HUES48 (cell line): ENCODE data around the gene HAUS7.

Experiments
- H3K27ac ChIP-seq: one replicate; pipeline ENCODE4 v1.7.0; 2013; ENCODE audit warnings: low read depth, low read length, inconsistent platforms
- H3K27me3 ChIP-seq: 2 replicates; pipeline ENCODE4 v1.6.1; 2013; ENCODE audit warnings: mild to moderate bottlenecking, low read length; ENCODE audit not compliant: control insufficient read depth, insufficient read depth
- H3K36me3 ChIP-seq: 2 replicates; pipeline ENCODE4 v1.6.1; 2013; ENCODE audit warnings: low read length; ENCODE audit not compliant: control insufficient read depth, insufficient read depth
- H3K4me1 ChIP-seq: 2 replicates; pipeline ENCODE4 v1.6.1; 2013; ENCODE audit warnings: mild to moderate bottlenecking, low read length; ENCODE audit not compliant: control insufficient read depth, insufficient read depth
- H3K4me3 ChIP-seq: 2 replicates; pipeline ENCODE4 v1.5.1; 2013; ENCODE audit warnings: mild to moderate bottlenecking, low read depth, low read length
- H3K9ac ChIP-seq: 2 replicates; pipeline ENCODE4 v1.6.1; 2013; ENCODE audit warnings: mild to moderate bottlenecking, low read depth, low read length, moderate library complexity
- H3K9me3 ChIP-seq: 2 replicates; pipeline ENCODE4 v1.6.1; 2013; ENCODE audit warnings: low read length; ENCODE audit not compliant: control insufficient read depth, insufficient read depth

The HAUS7 gene

GRCh38 chrX:153498453-153498852, 28.1 kb upstream of the HAUS7 start:
- Histone ChIP-seq H3K4me1 (no peaks in the 10 kb centered on the region), H3K36me3 (no peaks in the 10 kb centered on the region), H3K27ac (no peak overlapping the region), H3K9me3 (peaks cover 37% of the 10 kb centered on the region), H3K9ac (no peak overlapping the region), H3K27me3 (no peaks in the 10 kb centered on the region), H3K4me3 (no peak overlapping the region)

DNA sequence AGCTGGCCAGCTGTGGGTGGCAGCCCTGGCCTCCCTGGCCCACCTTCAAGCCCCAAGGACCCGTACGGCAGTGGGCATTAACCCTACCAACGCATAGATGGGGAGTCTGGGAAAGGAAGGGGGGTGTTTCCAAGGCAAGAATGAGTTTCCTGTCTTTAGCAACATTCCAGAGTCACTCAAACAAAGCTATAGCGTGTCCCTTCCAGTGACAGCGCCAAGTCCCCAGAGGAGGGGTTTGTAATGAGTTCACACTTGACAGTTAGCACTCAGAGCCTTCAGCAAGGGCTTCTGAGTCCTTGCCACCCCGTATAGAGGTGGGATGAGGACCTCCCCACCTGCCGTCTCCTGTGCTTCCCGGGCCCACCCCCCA, 26.2 kb upstream of the HAUS7 start:
- no peaks in the 10 kb centered on the region for H3K27me3 ChIP-seq
- H3K4me1 ChIP-seq, result no peaks in the 10 kb centered on the region
- H3K9ac ChIP-seq, result no peak overlapping the region

DNA sequence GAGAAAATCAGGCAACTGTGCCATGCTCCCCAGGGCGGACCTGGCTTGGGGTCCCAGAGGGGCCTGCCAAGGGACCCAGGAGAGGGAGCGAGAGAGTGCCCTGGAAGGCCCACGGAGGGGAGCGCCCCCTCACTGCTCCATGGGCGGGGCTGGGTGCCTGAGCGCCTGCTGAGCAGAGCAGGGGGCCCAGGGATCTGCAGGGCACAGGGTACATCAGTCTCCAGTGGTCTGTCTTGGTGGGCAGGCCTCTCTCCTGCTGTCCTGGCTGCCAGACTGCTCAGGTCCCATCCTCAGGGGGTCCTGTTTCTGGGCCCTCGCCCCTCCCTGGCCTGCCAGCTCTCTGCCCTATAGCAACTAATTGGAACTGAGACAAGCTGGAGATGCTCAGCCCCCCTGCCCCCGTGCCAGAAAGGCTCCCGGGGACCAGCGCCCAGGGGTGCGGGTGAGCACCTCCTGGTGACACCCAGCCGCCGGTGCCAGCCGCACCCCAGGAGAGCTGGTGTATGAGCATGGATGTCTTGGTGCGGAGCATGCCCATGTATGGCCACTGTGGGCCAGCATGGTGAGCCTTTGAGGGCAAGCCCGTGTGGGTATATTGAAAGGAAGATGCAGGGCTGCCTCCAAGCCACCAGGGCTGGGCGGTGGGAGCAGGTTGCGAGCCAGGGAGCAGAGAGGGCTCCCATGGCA, 25.7 kb upstream of the HAUS7 start:
- Histone ChIP-seq H3K4me3 (no peak overlapping the region), H3K27ac (no peak overlapping the region), H3K9me3 (peaks cover 30% of the 10 kb centered on the region; the same call in 1 of the 2 replicates), H3K9ac (no peak overlapping the region), H3K36me3 (no peaks in the 10 kb centered on the region), H3K27me3 (no peaks in the 10 kb centered on the region), H3K4me1 (no peaks in the 10 kb centered on the region)

More for the DNA sequence above, 26.2 kb upstream of the HAUS7 start:
- Histone ChIP-seq H3K36me3 (no peaks in the 10 kb centered on the region), H3K27ac (no peak overlapping the region), H3K4me3 (no peak overlapping the region), H3K9me3 (peaks cover 35% of the 10 kb centered on the region)

- H3K9me3 ChIP-seq, result peaks cover 30% of the 10 kb centered on the region
- no peaks in the 10 kb centered on the region for H3K36me3 ChIP-seq
- peak overlapping the region; percentile 51 for H3K4me3 ChIP-seq
- H3K27ac ChIP-seq, result no peak overlapping the region
- H3K27me3 ChIP-seq, result no peaks in the 10 kb centered on the region
- no peak overlapping the region for H3K9ac ChIP-seq
- no peaks in the 10 kb centered on the region for H3K4me1 ChIP-seq
Measured at GRCh38 chrX:153495362-153495751, 25.0 kb upstream of the HAUS7 start.

- H3K27me3 ChIP-seq, result no peaks in the 10 kb centered on the region
- no peak within 1 kb of the TSS for H3K27ac ChIP-seq
- peaks cover 33% of the 10 kb centered on the region for H3K9me3 ChIP-seq
- H3K9ac ChIP-seq, result no peak within 1 kb of the TSS
- H3K4me3 ChIP-seq, result peak within 1 kb of the TSS; percentile 51
- H3K4me1 ChIP-seq, result no peaks in the 10 kb centered on the region
- H3K36me3 ChIP-seq, result no peaks in the 10 kb centered on the region
Measured at GRCh38 chrX:153494541-153495361, 24.4 kb upstream of the HAUS7 start, which contains the start of gene BGN. Gene BGN (plus strand): TSS chrX:153494980. CDS start chrX:153504632, 9,652 bp downstream.

- Histone ChIP-seq H3K9ac (no peak overlapping the region), H3K27me3 (no peaks in the 10 kb centered on the region), H3K4me3 (no peak overlapping the region), H3K9me3 (peaks cover 35% of the 10 kb centered on the region), H3K27ac (no peak overlapping the region), H3K4me1 (no peaks in the 10 kb centered on the region), H3K36me3 (no peaks in the 10 kb centered on the region)
Measured at GRCh38 chrX:153494061-153494460, 23.7 kb upstream of the HAUS7 start.

- Histone ChIP-seq H3K4me1 (no peaks in the 10 kb centered on the region), H3K4me3 (no peak overlapping the region), H3K9me3 (peaks cover 27% of the 10 kb centered on the region), H3K27me3 (no peaks in the 10 kb centered on the region), H3K9ac (no peak overlapping the region), H3K36me3 (no peaks in the 10 kb centered on the region), H3K27ac (no peak overlapping the region)
Measured at GRCh38 chrX:153493085-153493484, 22.7 kb upstream of the HAUS7 start.

DNA sequence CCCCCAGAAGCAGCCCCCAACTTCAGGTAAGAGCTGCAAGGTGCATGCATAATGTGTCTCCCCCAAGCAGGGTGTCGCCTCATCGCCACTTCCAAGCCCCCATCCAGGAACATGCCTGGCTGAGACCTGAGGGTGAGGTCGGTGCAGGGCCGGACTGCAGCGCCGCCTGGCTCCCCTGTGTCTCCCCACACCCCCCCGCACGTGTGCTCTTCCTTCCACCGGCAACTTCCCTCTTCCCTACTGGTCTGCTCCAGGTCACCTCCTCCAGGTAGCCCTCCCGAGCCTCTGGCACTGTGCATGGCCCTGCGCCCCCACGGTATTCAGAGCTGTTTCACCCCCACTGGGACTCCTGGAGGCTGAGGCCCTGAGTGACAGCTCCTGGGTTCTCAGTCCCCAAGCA, 22.2 kb upstream of the HAUS7 start:
- Histone ChIP-seq H3K4me1 (no peaks in the 10 kb centered on the region), H3K9ac (no peak overlapping the region), H3K9me3 (peaks cover 24% of the 10 kb centered on the region), H3K36me3 (no peaks in the 10 kb centered on the region), H3K27me3 (no peaks in the 10 kb centered on the region), H3K4me3 (no peak overlapping the region), H3K27ac (no peak overlapping the region)

GRCh38 chrX:153491918-153492317, 21.5 kb upstream of the HAUS7 start:
- H3K27ac ChIP-seq, result no peak overlapping the region
- H3K4me1 ChIP-seq, result no peaks in the 10 kb centered on the region
- H3K36me3 ChIP-seq, result no peaks in the 10 kb centered on the region
- peaks cover 24% of the 10 kb centered on the region for H3K9me3 ChIP-seq
- H3K27me3 ChIP-seq, result no peaks in the 10 kb centered on the region
- H3K4me3 ChIP-seq, result no peak overlapping the region
- H3K9ac ChIP-seq, result no peak overlapping the region

GRCh38 chrX:153491351-153491914, 21.1 kb upstream of the HAUS7 start:
- Histone ChIP-seq H3K4me3 (no peak overlapping the region), H3K9me3 (peaks cover 26% of the 10 kb centered on the region), H3K27ac (no peak overlapping the region), H3K36me3 (no peaks in the 10 kb centered on the region), H3K27me3 (no peaks in the 10 kb centered on the region), H3K9ac (no peak overlapping the region), H3K4me1 (no peaks in the 10 kb centered on the region)
